GM19397 (cell line): Measurements from ENCODE around the gene NEK10.
"Not testable (repeated sequence)": the region's sequence is repeated elsewhere in the genome, so short reads cannot be mapped to it uniquely, and the experiment has no call there.

ENCODE experiments used
- ATAC-seq: cut with Tn5 transposase; IDR thresholded peaks from one replicate; pipeline ENCODE4 v1.9.1; 2021; ENCODE audit warnings: mild to moderate bottlenecking, moderate library complexity; ENCODE audit not compliant: unreplicated experiment

The NEK10 gene

GRCh38 chr3:27368831-27369607 is at the start of gene NEK10:
Gene NEK10, minus strand, starts transcription at chr3:27369383. Its CDS starts 16,501 bp downstream, at chr3:27352882.
- peak; percentile 100 for ATAC-seq

GRCh38 chr3:27415202-27415601 is 46.0 kb upstream of the NEK10 start:
- no peak for ATAC-seq

GRCh38 chr3:27392950-27393679 is 23.9 kb upstream of the NEK10 start:
- peak; percentile 69 for ATAC-seq

DNA sequence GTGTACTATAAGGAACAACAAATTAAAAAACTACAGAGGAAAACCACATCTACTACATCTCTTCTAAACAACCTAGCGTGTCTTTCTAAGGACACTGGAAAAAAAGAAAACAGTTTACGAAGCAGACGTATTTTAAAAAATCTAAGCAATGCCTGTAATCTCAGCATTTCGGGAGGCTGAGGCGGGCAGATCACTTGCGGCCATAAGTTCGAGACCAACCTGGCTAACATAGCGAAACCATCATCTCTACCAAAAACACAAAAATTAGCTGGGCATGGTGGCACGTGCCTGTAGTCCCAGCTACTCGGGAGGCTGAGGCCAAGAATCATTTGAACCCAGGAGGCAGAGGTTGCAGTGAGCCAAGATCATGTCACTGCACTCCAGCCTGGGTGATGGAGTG is 23.2 kb upstream of the NEK10 start:
- ATAC-seq = not testable (repeated sequence)

GRCh38 chr3:27391796-27392195 is 22.6 kb upstream of the NEK10 start:
- ATAC-seq = no peak

DNA sequence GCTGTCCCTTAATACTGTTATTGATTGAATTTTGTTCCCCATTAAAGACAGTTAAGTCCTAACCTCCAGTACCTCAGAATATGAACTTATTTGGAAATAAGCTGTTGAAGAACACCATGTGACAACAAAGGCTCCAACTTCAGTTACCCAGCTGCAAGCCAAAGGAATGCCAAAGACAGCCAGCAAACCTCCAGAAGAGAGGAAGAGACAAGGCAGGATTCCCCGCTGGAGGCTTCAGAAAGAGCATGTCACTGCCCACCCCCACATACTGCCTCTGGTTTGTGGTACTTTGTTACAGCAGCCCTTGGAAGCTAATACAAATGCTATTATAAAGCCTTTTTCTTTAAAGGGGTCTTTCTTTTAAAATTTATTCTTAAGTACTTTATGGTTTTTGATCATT is 18.4 kb upstream of the NEK10 start:
- no peak for ATAC-seq

- ATAC-seq = no peak
These were observed 16.3 kb upstream of the NEK10 start for GRCh38 chr3:27385504-27385903.

DNA sequence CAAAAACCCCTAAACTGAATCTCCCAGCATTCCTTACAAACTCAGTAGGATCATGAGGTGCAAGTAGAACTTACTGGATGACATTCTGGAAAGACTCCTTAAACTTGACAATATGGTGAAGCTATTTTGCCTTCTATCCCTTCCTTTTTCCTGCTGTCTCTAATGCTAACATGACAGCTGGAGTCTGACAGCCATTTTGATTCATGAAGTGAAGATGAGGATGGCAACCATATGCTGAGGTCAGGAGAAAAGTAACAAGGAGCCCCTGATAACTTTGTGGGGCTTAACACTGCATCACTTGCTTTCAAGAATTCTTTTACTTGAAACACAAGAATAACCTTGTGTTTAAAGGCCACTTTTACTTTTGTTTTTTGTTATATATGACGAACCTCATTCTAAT is 15.0 kb upstream of the NEK10 start:
- no peak for ATAC-seq

DNA sequence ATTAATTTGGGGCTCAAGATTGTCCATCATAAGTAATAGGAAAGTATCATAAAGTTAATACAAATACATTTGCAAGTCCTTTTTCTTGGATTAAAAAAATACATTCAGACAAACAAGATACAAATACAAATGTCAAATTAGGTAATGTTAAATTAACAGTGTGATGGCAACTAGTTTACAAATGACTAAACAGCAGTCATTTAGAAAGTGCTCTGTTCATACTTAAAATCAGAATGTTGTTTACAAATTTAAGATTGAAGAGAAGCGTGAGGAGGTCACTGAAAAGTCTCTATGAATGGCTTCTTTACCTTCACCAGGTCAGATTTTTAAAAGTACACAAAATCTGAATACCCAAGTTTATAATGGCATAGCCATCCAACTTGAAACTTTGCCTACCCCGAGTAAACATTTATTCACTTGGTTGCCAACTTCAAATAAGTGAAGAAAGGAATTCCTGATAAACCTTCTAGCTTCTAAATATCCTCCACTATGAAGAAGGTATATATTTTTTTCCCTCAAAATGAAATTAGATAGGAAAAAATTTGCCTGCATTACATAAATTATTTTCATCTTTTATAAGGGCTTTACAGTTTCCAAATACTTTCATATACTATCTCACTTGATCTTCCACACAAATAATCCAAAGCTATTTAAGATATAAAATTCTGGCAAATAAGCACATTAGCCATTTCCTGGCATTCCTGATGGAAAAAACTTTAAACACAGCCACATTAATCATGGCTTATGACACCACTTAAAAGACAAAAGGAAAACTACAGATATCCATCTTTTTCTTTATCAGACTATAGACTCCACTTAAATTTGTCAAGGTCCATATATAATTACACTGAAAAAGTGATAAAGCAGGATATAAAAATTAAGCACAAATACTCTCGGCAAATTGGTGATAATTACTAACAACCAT is 11.5 kb upstream of the NEK10 start:
- ATAC-seq = no peak

- ATAC-seq = no peak
These were observed 9.1 kb upstream of the NEK10 start for GRCh38 chr3:27378331-27378730.

DNA sequence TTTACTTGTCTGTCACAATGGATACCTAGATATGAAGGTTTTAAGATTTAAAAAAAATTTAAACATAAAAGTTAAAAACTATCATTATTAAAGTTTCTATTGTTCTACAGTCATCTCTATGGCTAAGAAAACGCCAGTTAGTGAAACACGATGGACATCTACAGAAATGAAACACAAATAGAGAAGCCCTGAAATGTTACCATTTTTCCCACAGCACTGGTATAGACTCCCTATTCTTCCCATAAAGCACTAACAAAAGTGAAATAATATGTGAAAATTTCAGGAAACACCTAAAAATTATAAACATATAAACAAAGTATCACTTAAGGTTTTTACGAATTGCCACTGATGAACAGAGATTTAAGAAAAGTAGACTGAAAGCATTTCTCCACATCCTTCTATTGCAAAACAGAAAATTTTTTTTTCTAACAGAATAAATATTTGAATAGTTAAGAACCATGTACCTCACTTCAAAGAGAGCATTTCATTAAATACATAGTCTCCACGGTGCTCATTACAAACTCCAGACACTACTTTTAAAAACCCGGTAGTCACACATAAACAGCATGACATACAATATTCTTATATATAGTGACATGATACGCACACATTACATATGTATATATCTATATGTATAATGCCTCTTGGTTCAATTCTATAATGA is 7.1 kb upstream of the NEK10 start:
- no peak for ATAC-seq

DNA sequence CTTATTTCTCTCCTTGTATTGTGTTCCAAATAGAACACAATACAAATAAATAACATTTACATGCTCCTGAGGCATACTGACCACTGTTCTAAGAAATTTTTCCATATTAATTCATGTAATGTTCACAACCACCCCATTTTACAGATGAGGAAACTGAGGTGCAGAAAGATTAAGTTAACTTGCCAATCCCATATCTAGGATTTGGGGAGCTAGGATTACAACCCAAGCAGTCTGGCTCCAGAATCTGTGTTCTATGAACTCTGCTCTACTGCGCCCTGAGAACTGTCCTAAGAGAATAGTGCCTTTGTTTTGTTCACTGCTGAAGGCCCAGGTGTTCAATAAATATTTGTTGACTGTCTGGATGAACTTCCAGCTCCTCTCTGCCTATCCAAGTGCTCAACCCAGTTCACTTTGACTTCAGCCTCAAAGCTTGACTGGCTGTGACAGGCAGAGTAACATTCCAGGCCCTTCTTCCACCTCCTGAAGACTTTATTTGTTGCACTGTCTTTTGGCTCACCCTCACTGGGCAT is 3.1 kb downstream of the NEK10 start:
- no peak for ATAC-seq

GRCh38 chr3:27360113-27361078 is 8.8 kb downstream of the NEK10 start:
- ATAC-seq = peak; percentile 54

GRCh38 chr3:27358372-27358771 is 10.8 kb downstream of the NEK10 start:
- no peak for ATAC-seq

GRCh38 chr3:27357665-27358258 is 11.4 kb downstream of the NEK10 start:
- peak; percentile 83 for ATAC-seq

DNA sequence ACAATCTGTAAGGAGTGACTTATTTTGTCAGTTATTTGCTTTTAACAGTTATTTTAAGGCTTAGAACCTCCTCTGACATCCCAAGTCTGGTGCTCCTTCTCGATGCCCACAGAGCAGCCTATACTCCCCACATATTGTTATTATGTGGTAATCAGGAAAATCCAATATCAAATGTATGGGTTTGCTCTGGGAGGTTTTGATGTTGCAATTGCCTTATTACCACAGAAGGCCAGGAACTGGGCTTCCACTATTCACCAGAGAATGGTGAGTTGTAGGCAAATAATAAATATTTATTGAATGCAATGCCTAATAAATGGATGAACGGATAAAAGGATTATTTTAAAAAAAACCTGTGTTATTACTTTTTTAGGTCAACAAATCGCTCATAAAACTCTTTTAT is 12.2 kb downstream of the NEK10 start:
- no peak for ATAC-seq

DNA sequence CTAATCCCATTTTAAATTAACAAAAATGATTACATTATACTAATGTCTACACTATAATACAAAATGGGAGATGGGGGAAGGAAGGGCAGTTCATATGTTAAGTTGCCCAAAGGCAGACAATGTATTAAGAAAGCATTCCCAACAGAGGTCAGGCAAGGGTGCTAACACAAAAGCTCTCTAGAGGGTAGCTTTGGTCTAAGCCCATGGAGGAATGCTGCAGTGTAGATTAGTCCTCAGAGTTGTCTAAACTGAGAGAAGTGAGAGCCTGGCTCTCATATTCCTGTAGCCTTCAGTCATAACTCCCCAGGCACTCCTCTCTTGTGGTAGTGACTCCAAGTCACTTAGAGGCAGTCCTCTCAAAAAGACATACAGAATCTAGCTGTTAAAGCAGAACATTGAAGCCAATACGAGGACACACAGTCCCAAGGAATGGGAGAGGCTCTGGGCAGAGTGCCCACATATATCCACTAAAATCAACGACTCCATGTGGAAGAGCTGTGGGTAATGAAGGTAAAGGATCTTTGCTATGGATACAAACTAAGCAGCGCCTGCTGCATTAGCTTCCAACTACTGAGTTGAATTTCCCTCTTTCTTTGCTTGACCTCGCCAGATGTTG is 14.5 kb downstream of the NEK10 start:
- ATAC-seq = no peak

DNA sequence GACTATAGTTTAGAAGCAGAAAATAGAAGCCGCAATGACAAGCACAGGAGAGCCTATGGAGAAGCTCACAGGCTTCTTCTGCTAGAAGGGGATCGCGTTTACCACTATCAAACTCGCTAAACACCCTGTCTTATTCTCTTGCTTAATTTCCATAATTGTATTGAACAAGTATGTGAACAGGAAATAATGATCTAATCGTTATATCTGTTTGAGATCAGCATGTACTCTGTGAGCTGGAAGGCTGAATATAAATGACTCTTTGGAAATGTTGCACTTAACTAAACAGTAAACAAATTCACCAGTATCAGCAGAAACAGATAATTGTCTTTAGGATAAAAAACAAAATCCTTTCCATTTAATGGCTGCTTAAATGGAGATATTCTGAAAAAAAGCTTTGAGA is 15.0 kb downstream of the NEK10 start:
- ATAC-seq = no peak

DNA sequence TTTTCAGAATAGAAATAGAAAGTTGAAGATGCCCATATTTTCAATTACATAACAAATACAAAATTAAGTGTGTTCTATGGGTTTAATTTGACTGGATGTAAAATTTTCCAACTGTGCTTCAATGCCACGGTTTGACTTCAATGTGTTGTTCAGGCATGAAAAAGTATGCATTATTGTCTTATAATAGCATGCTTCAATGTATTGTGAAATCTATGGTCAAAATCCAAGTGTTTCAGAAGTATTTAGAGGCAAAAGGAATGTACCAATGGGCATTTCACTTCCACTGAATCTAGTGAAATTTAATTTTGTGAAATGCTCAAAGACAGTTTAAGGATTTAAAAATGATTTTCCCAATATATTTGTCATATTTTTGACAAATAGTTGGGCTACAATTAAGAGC is 16.0 kb downstream of the NEK10 start:
- no peak for ATAC-seq
